ENCODE results near the gene LAMA2. TPM values are rescaled to one million over a fixed set of nuclear protein-coding genes. Genes with fewer than 3 reads are reported as not detected.

LAMA2 gene
- total and polyA plus RNA-seq, 2 of the 8 experiments (the other 6 are each of a cell fraction or from before 2014, with no cell fraction given) = 1.3 to 3.8 TPM

GRCh38 chr6:129073691-129074395 is 190.9 kb downstream of the LAMA2 start:
- Histone ChIP-seq H4K8ac (ENCODE audit: extremely low read depth, insufficient read depth, low read length) (no peak overlapping the region), H2BK5ac (ENCODE audit: low read depth, low read length) (no peak overlapping the region), H2AFZ (ENCODE audit: low read length) (no peak overlapping the region), H2BK20ac (ENCODE audit: low read length) (no peak overlapping the region), H4K91ac (replicated peaks; ENCODE audit: insufficient read length, low read length) (no peak overlapping the region), H4K5ac (ENCODE audit: insufficient read length, low read depth, low read length) (no peak overlapping the region), H4K20me1 (replicated peaks in 1 of 2; ENCODE audit: control insufficient read depth in 1 of 2, insufficient read depth in 2 of 2, low read length in 2 of 2) (no peaks in the 10 kb centered on the region), H2BK120ac (replicated peaks; ENCODE audit: low read depth, low read length) (no peak overlapping the region), H3K4ac (replicated peaks; ENCODE audit: insufficient read length, low read depth, low read length) (no peak overlapping the region), H3K27ac (ENCODE audit: low read depth, low read length) (no peak overlapping the region), H3K14ac (ENCODE audit: insufficient read length) (no peak overlapping the region), H2AK5ac (ENCODE audit: low read depth, low read length) (no peak overlapping the region), H2BK12ac (ENCODE audit: low read depth, low read length) (no peak overlapping the region), H3K4me3 (ENCODE audit: extremely low read depth in 1 of 4, insufficient read depth in 2 of 4, low read depth in 3 of 4, low read length in 4 of 4) (no peak overlapping the region), H3K36me3 (ENCODE audit: control insufficient read depth in 2 of 4, insufficient read depth in 4 of 4, low read length in 3 of 4) (no peaks in the 10 kb centered on the region), H3K79me2 (ENCODE audit: control insufficient read depth in 1 of 2, insufficient read depth in 2 of 2, low read length in 2 of 2) (no peaks in the 10 kb centered on the region), H3K4me2 (ENCODE audit: insufficient read depth in 1 of 2, low read depth in 2 of 2, low read length in 2 of 2) (no peak overlapping the region), H3K9ac (replicated peaks in 1 of 4; ENCODE audit: extremely low read depth in 1 of 4, low read depth in 3 of 4, low read length in 3 of 4) (no peak overlapping the region), H3K4me1 (replicated peaks in 1 of 4; ENCODE audit: control insufficient read depth in 3 of 4, insufficient read depth in 4 of 4, low read length in 3 of 4) (no peaks in the 10 kb centered on the region), H2BK15ac (ENCODE audit: low read length) (no peak overlapping the region), H3K23me2 (ENCODE audit: low read depth, low read length) (no peaks in the 10 kb centered on the region), H3K18ac (ENCODE audit: extremely low read depth, low read length) (no peak overlapping the region), H3K23ac (ENCODE audit: insufficient read length) (no peak overlapping the region), H3K79me1 (ENCODE audit: low read depth, low read length) (no peaks in the 10 kb centered on the region), H3K9me3 (ENCODE audit: insufficient read depth in 2 of 2, low read depth in 1 of 2, low read length in 1 of 2) (no peaks in the 10 kb centered on the region), H3K56ac (replicated peaks; ENCODE audit: insufficient read length, low read depth, low read length) (no peak overlapping the region), H3K27me3 (replicated peaks in 1 of 4; ENCODE audit: control insufficient read depth in 3 of 4, extremely low read depth in 1 of 4, insufficient read depth in 3 of 4, low read length in 3 of 4) (no peaks in the 10 kb centered on the region)
- FAIRE-seq (no peak), DNase-seq (ENCODE audit: low read depth in 1 of 2, low spot score in 2 of 2) (no peak)
- 82% methylated on average over 3 of the region's 3 CpGs; no CpG with 5 or more reads in 1 of the 2 experiments for WGBS, 2 experiments (ENCODE audit: extremely low coverage in 1 of 2, insufficient coverage in 1 of 2, insufficient read length in 1 of 2, insufficient replicate concordance in 2 of 2, low coverage in 1 of 2, low lambda C conversion rate in 2 of 2, missing lambda C conversion rate in 1 of 2)
- ChIA-PET CTCF (ENCODE audit: partially characterized antibody) (interaction anchor here (0.5 to 1.1 kb wide), 3 partner anchors 14 to 157 kb away, joined by 3 read pairs; no protein-coding TSS in a partner anchor), POLR2A (ENCODE audit: partially characterized antibody) (no interaction called here)
- TF ChIP-seq SP2 (IDR thresholded peaks at IDR 0.05; ENCODE audit: low read length) = no peak
- TF ChIP-seq BACH1 (IDR thresholded peaks at IDR 0.05; ENCODE audit: low read length) = no peak
- no peak for TF ChIP-seq SP4 (IDR thresholded peaks at IDR 0.05; ENCODE audit: low read length)
- no peak for TF ChIP-seq HDAC2 (IDR thresholded peaks at IDR 0.05; ENCODE audit: borderline replicate concordance in 1 of 2, low read depth in 2 of 2, low read length in 2 of 2)
- no peak for TF ChIP-seq NRF1 (IDR thresholded peaks at IDR 0.05; ENCODE audit: low read depth, low read length)
- TF ChIP-seq ASH2L (IDR thresholded peaks at IDR 0.05; ENCODE audit: low read length) = no peak
- TF ChIP-seq EP300 (IDR thresholded peaks at IDR 0.05; ENCODE audit: borderline replicate concordance in 1 of 2, low read depth in 2 of 2, low read length in 2 of 2) = no peak
- TF ChIP-seq BCL11A (IDR thresholded peaks at IDR 0.05; ENCODE audit: low read depth in 2 of 2, low read length in 2 of 2) = no peak
- no peak for TF ChIP-seq ATF3 (IDR thresholded peaks at IDR 0.05; ENCODE audit: insufficient read depth, low read depth, low read length)
- no peak for TF ChIP-seq POLR2AphosphoS5 (IDR thresholded peaks at IDR 0.05; ENCODE audit: low read depth, low read length)
- no peak for TF ChIP-seq RXRA (IDR thresholded peaks at IDR 0.05; ENCODE audit: insufficient read depth, low read depth, low read length)
